IMR-90 (cell line): ENCODE results near the gene LDLRAD3. TPM values are rescaled to one million over a fixed set of nuclear protein-coding genes. Genes with fewer than 3 reads are reported as not detected.

Experiments used
- polyA plus RNA-seq, 3 experiments: library from polyadenylated mRNA; depleted of rRNA; stranded (reverse); fragments of >200 nt; gene quantifications; 2 replicates each; pipeline ENCODE4 v1.2.3, GENCODE V29; 2012; ENCODE audit warnings: low replicate concordance in 1 of 3
- total RNA-seq: library from RNA; depleted of rRNA; stranded (reverse); fragments of >200 nt; gene quantifications from 2 replicates; pipeline ENCODE4 v1.2.3, GENCODE V29; 2012
- TF ChIP-seq, protein P1 (sequence below): conservative IDR thresholded peaks from 2 replicates; pipeline ENCODE4 v1.5.1; 2012; ENCODE audit warnings: mild to moderate bottlenecking, low read depth, low read length, improper control_type of control experiment

LDLRAD3 gene
- total and polyA plus RNA-seq, 2 of the 4 experiments (the other 2 are of a cell fraction) = 2.7 to 6.4 TPM

DNA sequence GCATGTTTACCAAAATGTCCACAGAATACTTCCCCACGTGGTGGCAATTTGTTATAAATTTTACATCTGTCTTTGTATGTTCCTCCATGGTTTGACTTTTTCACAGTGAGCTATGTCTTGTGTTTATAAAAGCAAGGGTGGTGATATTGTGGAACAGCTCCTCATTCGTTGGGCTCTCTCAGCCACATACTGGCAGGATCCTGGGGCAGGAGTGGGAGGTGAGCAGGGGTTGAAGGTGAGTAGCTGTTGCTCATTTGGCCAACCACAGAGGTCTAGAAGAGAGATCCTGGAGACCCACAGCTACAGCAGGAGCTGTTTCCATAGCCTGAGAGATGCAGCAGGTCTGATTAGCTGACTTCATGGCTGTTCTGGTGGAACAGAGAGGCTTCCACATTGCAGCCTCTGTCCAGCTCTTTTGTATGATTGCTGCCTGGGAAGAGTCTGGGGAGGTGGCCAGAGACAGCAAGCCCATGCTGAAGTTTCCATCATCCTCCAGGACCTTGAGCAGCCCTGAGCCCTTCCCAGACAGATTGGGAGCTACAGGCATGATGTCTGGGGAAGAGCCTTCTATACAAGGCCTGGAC lies 128.1 kb downstream of the LDLRAD3 start (continued):
- TF ChIP-seq, protein P1, sequence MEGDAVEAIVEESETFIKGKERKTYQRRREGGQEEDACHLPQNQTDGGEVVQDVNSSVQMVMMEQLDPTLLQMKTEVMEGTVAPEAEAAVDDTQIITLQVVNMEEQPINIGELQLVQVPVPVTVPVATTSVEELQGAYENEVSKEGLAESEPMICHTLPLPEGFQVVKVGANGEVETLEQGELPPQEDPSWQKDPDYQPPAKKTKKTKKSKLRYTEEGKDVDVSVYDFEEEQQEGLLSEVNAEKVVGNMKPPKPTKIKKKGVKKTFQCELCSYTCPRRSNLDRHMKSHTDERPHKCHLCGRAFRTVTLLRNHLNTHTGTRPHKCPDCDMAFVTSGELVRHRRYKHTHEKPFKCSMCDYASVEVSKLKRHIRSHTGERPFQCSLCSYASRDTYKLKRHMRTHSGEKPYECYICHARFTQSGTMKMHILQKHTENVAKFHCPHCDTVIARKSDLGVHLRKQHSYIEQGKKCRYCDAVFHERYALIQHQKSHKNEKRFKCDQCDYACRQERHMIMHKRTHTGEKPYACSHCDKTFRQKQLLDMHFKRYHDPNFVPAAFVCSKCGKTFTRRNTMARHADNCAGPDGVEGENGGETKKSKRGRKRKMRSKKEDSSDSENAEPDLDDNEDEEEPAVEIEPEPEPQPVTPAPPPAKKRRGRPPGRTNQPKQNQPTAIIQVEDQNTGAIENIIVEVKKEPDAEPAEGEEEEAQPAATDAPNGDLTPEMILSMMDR = no peak
